BE2C (cell line): ENCODE data around the gene RAB40C.

Experiments
- DNase-seq: peaks from one replicate; pipeline ENCODE4 v3.0.0-alpha.2; 2020
- H3K27me3 ChIP-seq: fragments of 250-450 bp; sonication (Bioruptor Pico); 2 replicates; pipeline ENCODE4 v1.5.1; 2020; ENCODE audit warnings: mild to moderate bottlenecking
- H3K36me3 ChIP-seq: fragments of 250-450 bp; sonication (Bioruptor Pico); 2 replicates; pipeline ENCODE4 v1.5.1; 2020; ENCODE audit warnings: mild to moderate bottlenecking
- H3K4me1 ChIP-seq: fragments of 250-450 bp; sonication (Bioruptor Pico); 2 replicates; pipeline ENCODE4 v1.5.1; 2020
- H3K4me3 ChIP-seq: 2 replicates; pipeline ENCODE4 v1.5.1; 2011; ENCODE audit warnings: low read depth, low read length
- H3K9me3 ChIP-seq: fragments of 250-450 bp; sonication (Bioruptor Pico); 2 replicates; pipeline ENCODE4 v1.5.1; 2020
- CTCF ChIP-seq: IDR thresholded peaks from 2 replicates; pipeline ENCODE4 v1.5.1; 2012; ENCODE audit warnings: mild to moderate bottlenecking, low read depth, low read length

Gene RAB40C

DNA sequence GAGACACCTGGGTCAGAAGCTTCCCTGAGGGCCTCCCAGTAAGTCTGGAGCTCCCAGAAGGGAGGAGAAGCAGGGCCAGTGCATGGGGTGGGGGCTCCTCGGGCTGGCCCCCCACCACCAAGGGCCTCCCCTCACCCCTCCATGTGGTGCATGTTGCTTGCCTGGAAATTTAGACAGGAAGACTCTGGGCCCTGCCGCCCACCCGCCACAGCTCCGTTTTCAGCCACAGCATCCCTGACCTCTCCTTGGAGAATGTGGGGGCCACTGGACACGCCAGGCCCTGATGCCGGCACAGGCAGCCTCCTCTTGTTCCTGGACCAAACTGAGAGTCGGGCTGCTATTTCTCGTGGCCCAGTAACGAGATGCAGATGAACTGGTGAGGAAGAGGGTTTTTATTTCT, 49.0 kb downstream of the RAB40C start:
- H3K4me1 ChIP-seq: peaks cover 11% of the 10 kb centered on the region
- no peaks in the 10 kb centered on the region for H3K9me3 ChIP-seq
- H3K36me3 ChIP-seq: peaks cover 8% of the 10 kb centered on the region
- no peak for TF ChIP-seq CTCF
- no peak overlapping the region for H3K4me3 ChIP-seq
- no peaks in the 10 kb centered on the region for H3K27me3 ChIP-seq
- DNase-seq: no peak

GRCh38 chr16:640614-641013, 50.7 kb downstream of the RAB40C start:
- H3K4me3 ChIP-seq: no peak overlapping the region
- no peaks in the 10 kb centered on the region for H3K27me3 ChIP-seq
- H3K4me1 ChIP-seq: peaks cover 11% of the 10 kb centered on the region
- TF ChIP-seq CTCF: no peak
- no peak for DNase-seq
- no peaks in the 10 kb centered on the region for H3K9me3 ChIP-seq
- no peaks in the 10 kb centered on the region for H3K36me3 ChIP-seq

- Histone ChIP-seq H3K9me3 (no peaks in the 10 kb centered on the region), H3K27me3 (no peaks in the 10 kb centered on the region), H3K4me1 (peaks cover 11% of the 10 kb centered on the region), H3K36me3 (no peaks in the 10 kb centered on the region), H3K4me3 (peak within 1 kb of the TSS; percentile 65)
- DNase-seq: peak; percentile 89
- TF ChIP-seq CTCF: no peak
Observed at GRCh38 chr16:641326-642188, 51.7 kb downstream of the RAB40C start, which contains the start of gene MCRIP2. TSS of gene MCRIP2 (plus strand) at chr16:641828. CDS start at chr16:641992, 164 bp downstream.

GRCh38 chr16:642189-643049, 52.6 kb downstream of the RAB40C start:
- DNase-seq: peak; percentile 53
- Histone ChIP-seq H3K4me3 (peak overlapping the region; percentile 65), H3K4me1 (peaks cover 10% of the 10 kb centered on the region), H3K36me3 (no peaks in the 10 kb centered on the region), H3K27me3 (no peaks in the 10 kb centered on the region), H3K9me3 (no peaks in the 10 kb centered on the region)
- TF ChIP-seq CTCF: no peak

DNA sequence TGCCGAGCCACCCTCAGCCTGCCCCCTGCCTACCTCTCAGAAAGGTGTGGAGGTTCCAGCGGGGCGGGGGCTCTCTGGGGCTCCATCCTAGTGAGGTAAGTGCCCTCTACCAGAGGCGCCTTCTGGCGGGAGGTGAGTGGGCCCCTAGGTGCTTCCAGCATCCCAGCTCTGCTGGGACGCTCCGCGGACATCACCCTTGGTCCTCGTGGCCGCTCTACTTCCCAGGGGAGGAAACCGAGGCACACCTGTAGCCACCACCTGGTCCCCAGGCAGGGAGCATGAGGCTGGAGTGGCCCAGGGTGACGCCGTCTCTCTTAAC, 53.1 kb downstream of the RAB40C start:
- Histone ChIP-seq H3K36me3 (no peaks in the 10 kb centered on the region), H3K9me3 (no peaks in the 10 kb centered on the region), H3K4me3 (peak overlapping the region; percentile 65), H3K4me1 (peaks cover 4% of the 10 kb centered on the region), H3K27me3 (no peaks in the 10 kb centered on the region)
- DNase-seq: no peak
- TF ChIP-seq CTCF: no peak
